K562 (cell line): ENCODE data around the gene RNF151. TPM values are rescaled to one million over a fixed set of nuclear protein-coding genes. Genes with fewer than 3 reads are reported as not detected.
"Not testable (repeated sequence)": the region's sequence is repeated elsewhere in the genome, so short reads cannot be mapped to it uniquely, and the experiment has no call there.

Source experiments
- ATAC-seq: fragments of 200-7000 bp; cut with Tn5 transposase; 3 replicates; pipeline ENCODE4 v1.9.1; 2020; ENCODE audit warnings: moderate library complexity
- BruUV-seq: library from RNA; stranded (reverse); fragments of 400-500 nt; replicated peaks from 2 replicates; lab custom pipeline; 2021; lab: Mats Ljungman, UMichigan
- CTCF ChIA-PET: fragments of 300-600 bp; formaldehyde crosslinking; extraction: SDS; loops from one replicate; lab custom pipeline; 2021; ENCODE audit warnings: low intra/inter-chr PET ratio; lab: Yijun Ruan, JAX
- POLR2A ChIA-PET: fragments of 300-600, 350-650 bp; sonication (Branson Sonifier 250); formaldehyde crosslinking; extraction: SDS; loops from one replicate; lab custom pipeline; 2021; ENCODE audit warnings: antibody characterized with exemption, inconsistent platforms; lab: Yijun Ruan, JAX
- DNase-seq, 4 experiments: peaks; one replicate each; pipeline versions ENCODE4 v3.0.0 to v3.0.0-alpha.2; 2011 to 2018; ENCODE audit warnings: low spot score in 3 of 4, mixed read lengths in 3 of 4; ENCODE audit errors: extremely low read depth in 1 of 4
- FAIRE-seq: peaks from 2 replicates; lab custom pipeline; 2011; peaks lifted over from hg19 to GRCh38; lab: Jason Lieb, UNC
- H2AFZ ChIP-seq: 2 replicates; pipeline ENCODE4 v1.6.0; 2011; ENCODE audit warnings: low read depth, low read length, control low read depth, inconsistent platforms
- H3K27ac ChIP-seq: fragments of 200-600 bp; 3 replicates; pipeline ENCODE4 v1.8.0; 2011; ENCODE audit warnings: low read depth, mild to moderate bottlenecking, control low read depth, inconsistent platforms, low read length, moderate library complexity, mixed read lengths; ENCODE audit errors: extremely low read depth
- H3K27me3 ChIP-seq, 2 experiments: fragments of 300-600 bp in 1 of 2; 2 replicates in 1 of 2; 3 replicates in 1 of 2; pipeline versions ENCODE4 v1.6.0 to v1.8.0; 2011; ENCODE audit warnings: inconsistent platforms in 2 of 2, low read length in 2 of 2, mild to moderate bottlenecking in 1 of 2, mixed read lengths in 1 of 2, moderate library complexity in 1 of 2; ENCODE audit not compliant: control insufficient read depth in 2 of 2, insufficient read depth in 2 of 2
- H3K36me3 ChIP-seq: fragments of 300-600 bp; 3 replicates; pipeline ENCODE4 v1.8.0; 2011; ENCODE audit warnings: mild to moderate bottlenecking, low read length, inconsistent platforms; ENCODE audit not compliant: control insufficient read depth, insufficient read depth
- H3K4me1 ChIP-seq, 2 experiments: fragments of 200-600 bp in 1 of 2; replicated peaks in 1 of 2; 2 replicates in 1 of 2; 3 replicates in 1 of 2; pipeline versions ENCODE4 v1.5.1 to v1.8.0; 2011; ENCODE audit warnings: inconsistent platforms in 2 of 2, low read length in 2 of 2, mild to moderate bottlenecking in 1 of 2, mixed read lengths in 1 of 2, moderate library complexity in 1 of 2; ENCODE audit not compliant: control insufficient read depth in 2 of 2, insufficient read depth in 2 of 2
- H3K4me2 ChIP-seq: 2 replicates; pipeline ENCODE4 v1.6.1; 2011; ENCODE audit warnings: low read length, control low read depth, inconsistent platforms, mixed read lengths; ENCODE audit not compliant: insufficient read depth
- H3K4me3 ChIP-seq: fragments of 200-600 bp; sonication (generic), shearing (Covaris generic); 2 replicates; pipeline ENCODE4 v1.5.1; 2016; ENCODE audit warnings: control low read depth, inconsistent platforms
- H3K79me2 ChIP-seq: fragments of 200-600 bp; 3 replicates; pipeline ENCODE4 v1.8.0; 2011; ENCODE audit warnings: low read length, inconsistent platforms; ENCODE audit not compliant: control insufficient read depth, insufficient read depth
- H3K9ac ChIP-seq, 2 experiments: 2 replicates each; pipeline versions ENCODE4 v1.6.0 to v1.6.1; 2011; ENCODE audit warnings: low read depth in 2 of 2, low read length in 2 of 2, control low read depth in 1 of 2, inconsistent platforms in 1 of 2, mild to moderate bottlenecking in 1 of 2, mixed read lengths in 1 of 2; ENCODE audit not compliant: insufficient read depth in 1 of 2
- H3K9me1 ChIP-seq: one replicate; pipeline ENCODE4 v1.6.0; 2011; ENCODE audit warnings: inconsistent platforms, mild to moderate bottlenecking, low read length, moderate library complexity; ENCODE audit not compliant: control insufficient read depth, insufficient read depth
- H3K9me3 ChIP-seq: replicated peaks from 2 replicates; pipeline ENCODE4 v1.5.1; 2011; ENCODE audit warnings: low read depth, low read length, inconsistent platforms; ENCODE audit not compliant: control insufficient read depth, insufficient read depth
- H4K20me1 ChIP-seq: replicated peaks from 2 replicates; pipeline ENCODE4 v1.6.1; 2011; ENCODE audit warnings: low read length, inconsistent platforms, mixed read lengths; ENCODE audit not compliant: control insufficient read depth, insufficient read depth
- ILK ChIP-seq: fragments of 450-650 bp; IDR thresholded peaks from 2 replicates; pipeline ENCODE4 v1.6.1; 2016; ENCODE audit warnings: missing genetic modification characterization, low read depth, mild to moderate bottlenecking, missing compliant biosample characterization, moderate library complexity, borderline replicate concordance
- IRF1 ChIP-seq: sonication (generic); formaldehyde crosslinking; IDR thresholded peaks from 2 replicates; pipeline ENCODE4 v1.8.0; 2022; ENCODE audit warnings: missing genetic modification reagents, mild to moderate bottlenecking, borderline replicate concordance
- RBFOX2 ChIP-seq: fragments of 200-400 bp; formaldehyde crosslinking; IDR thresholded peaks from 2 replicates; pipeline ENCODE4 v1.6.1; 2017; ENCODE audit warnings: low read depth, mild to moderate bottlenecking, low read length, moderate library complexity
- WGBS: fragments of 100-300 bp; shearing (Covaris generic); methylation state at CpG from one replicate; pipeline ENCODE4 v1.1.6; 2016; ENCODE audit warnings: low coverage, mixed read lengths; ENCODE audit not compliant: insufficient coverage; ENCODE audit errors: missing lambda C conversion rate; 5-methylcytosine and 5-hydroxymethylcytosine counted together
- in situ Hi-C: fragments of 300-500 bp; cut with MboI; formaldehyde crosslinking; loops from 4 replicates; pipeline ENCODE4 v1.15.0; 2018; ENCODE audit warnings: inconsistent platforms, mixed read lengths
- intact Hi-C: fragments of 100-400 bp; cut with micrococcal nuclease; formaldehyde crosslinking; loops from 2 replicates; pipeline ENCODE4 v1.14.2; 2022
- polyA plus RNA-seq, 8 experiments: library from polyadenylated mRNA; depleted of rRNA in 4 of 8; stranded (reverse) in 5 of 8; unstranded in 3 of 8; fragments of >200 nt; fragmentation: Nextera tagmentation in 2 of 8; fragmentation: Illumina TruSeq in 1 of 8; extraction: Ambion mirVana in 2 of 8; extraction: Trizol in 1 of 8; gene quantifications; 2 replicates each; pipeline versions ENCODE4 v1.2.1 to v1.2.3, GENCODE V29; 2011 to 2014; ENCODE audit warnings: inconsistent platforms in 1 of 8, missing spikeins in 1 of 8
- total RNA-seq, 7 experiments: library from RNA; depleted of rRNA in 6 of 7; stranded (reverse); fragments of >200 nt in 6 of 7; fragmentation: Illumina TruSeq in 2 of 7; extraction: Trizol in 2 of 7; gene quantifications; 2 replicates each; pipeline versions ENCODE4 v1.2.1 to v1.2.3, GENCODE V29; 2011 to 2021; ENCODE audit warnings: low replicate concordance in 1 of 7

RNF151 gene
- total and polyA plus RNA-seq, 9 of the 15 experiments (the other 6 are each of a cell fraction or from before 2014, with no cell fraction given) = not detected

- no peaks in the 10 kb centered on the region for H3K27me3 ChIP-seq
- no peak for FAIRE-seq
These were observed 27.7 kb upstream of the RNF151 start for GRCh38 chr16:1938910-1939309.

GRCh38 chr16:1939833-1940232 is 26.8 kb upstream of the RNF151 start:
- H3K27ac ChIP-seq, DNase-seq, H3K4me3 ChIP-seq, H3K9ac ChIP-seq, H3K4me2 ChIP-seq, ATAC-seq, H2AFZ ChIP-seq, H3K27me3 ChIP-seq, CTCF ChIA-PET, FAIRE-seq, H3K9me1 ChIP-seq, H4K20me1 ChIP-seq, intact Hi-C loops, in situ Hi-C loops, H3K9me3 ChIP-seq, BruUV-seq: not testable (repeated sequence)
- WGBS = 98% methylated on average over 6 of the region's 8 CpGs
- Histone ChIP-seq H3K4me1 (peaks cover 31 to 60% of the 10 kb centered on the region in 2 experiments), H3K79me2 (peaks cover 20% of the 10 kb centered on the region), H3K36me3 (peaks cover 37% of the 10 kb centered on the region; the same call in 2 of the 3 replicates)
- POLR2A ChIA-PET = interaction anchor here (0.6 to 1.6 kb wide), 3 partner anchors 21 to 333 kb away, joined by 3 to 5 read pairs (median 3); partner anchors contain the start of gene RPS2

More at GRCh38 chr16:1938910-1939309, 27.7 kb upstream of the RNF151 start:
- BruUV-seq = no TSS peak
- Histone ChIP-seq H4K20me1 (peaks cover 7% of the 10 kb centered on the region), H3K9me1 (peaks cover 8% of the 10 kb centered on the region), H3K9ac (peak overlapping the region in 1 of 2 experiments; percentile 42; a peak in 1 of 4 replicates), H3K27ac (no peak overlapping the region), H2AFZ (no peak overlapping the region), H3K79me2 (peaks cover 20% of the 10 kb centered on the region), H3K9me3 (no peaks in the 10 kb centered on the region), H3K4me2 (no peak overlapping the region), H3K4me3 (no peak overlapping the region), H3K4me1 (peaks cover 22 to 51% of the 10 kb centered on the region in 2 experiments), H3K36me3 (peaks cover 37% of the 10 kb centered on the region; the same call in 2 of the 3 replicates)
- TF ChIP-seq ILK (tag) (no peak), RBFOX2 (0 out of 2 replicates have a peak, but pooled peaks have one; percentile 21), IRF1 (CRISPR knock-in tag) (no peak)
- ATAC-seq = no peak
- no peak for DNase-seq
- POLR2A ChIA-PET = interaction anchor here (0.6 to 0.9 kb wide), 2 partner anchors 26 to 44 kb away, joined by 3 read pairs; no protein-coding TSS in a partner anchor
- 80% methylated on average over 15 of the region's 17 CpGs for WGBS
- CTCF ChIA-PET = no interaction called here
- intact Hi-C loops (no loop called here), in situ Hi-C loops (no loop called here)
